ENCODE data around the gene NFKB2.

- TF ChIP-seq CTCF (IDR thresholded peaks at IDR 0.05) (no peak), POLR2A (IDR thresholded peaks at IDR 0.05) (no peak)
Measured at GRCh38 chr10:102425444-102425843, 29.9 kb downstream of the NFKB2 start.
